ENCODE data around the gene FAM185A.
"Not testable (repeated sequence)": the region's sequence is repeated elsewhere in the genome, so short reads cannot be mapped to it uniquely, and the experiment has no call there.

The FAM185A gene

DNA sequence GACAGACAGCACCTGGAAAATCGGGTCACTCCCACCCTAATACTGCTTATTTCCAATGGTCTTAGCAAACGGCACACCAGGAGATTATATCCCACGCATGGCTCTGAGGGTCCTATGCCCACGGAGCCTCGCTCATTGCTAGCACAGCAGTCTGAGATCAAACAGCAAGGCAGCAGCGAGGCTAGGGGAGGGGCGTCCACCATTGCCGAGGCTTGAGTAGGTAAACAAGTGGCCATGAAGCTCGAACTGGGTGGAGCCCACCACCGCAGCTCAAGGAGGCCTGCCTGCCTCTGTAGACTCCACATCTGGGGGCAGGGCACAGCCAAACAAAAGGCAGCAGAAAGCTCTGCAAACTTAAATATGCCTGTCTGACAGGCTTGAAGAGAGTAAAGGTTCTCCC lies 32.1 kb downstream of the FAM185A start:
- DNase-seq: not testable (repeated sequence)

GRCh38 chr7:102788770-102789169 lies 40.0 kb downstream of the FAM185A start:
- not testable (repeated sequence) for DNase-seq

GRCh38 chr7:102790364-102791100 lies 41.7 kb downstream of the FAM185A start:
- DNase-seq: not testable (repeated sequence)

- not testable (repeated sequence) for DNase-seq
These were observed 42.6 kb downstream of the FAM185A start for GRCh38 chr7:102791367-102791766.

DNA sequence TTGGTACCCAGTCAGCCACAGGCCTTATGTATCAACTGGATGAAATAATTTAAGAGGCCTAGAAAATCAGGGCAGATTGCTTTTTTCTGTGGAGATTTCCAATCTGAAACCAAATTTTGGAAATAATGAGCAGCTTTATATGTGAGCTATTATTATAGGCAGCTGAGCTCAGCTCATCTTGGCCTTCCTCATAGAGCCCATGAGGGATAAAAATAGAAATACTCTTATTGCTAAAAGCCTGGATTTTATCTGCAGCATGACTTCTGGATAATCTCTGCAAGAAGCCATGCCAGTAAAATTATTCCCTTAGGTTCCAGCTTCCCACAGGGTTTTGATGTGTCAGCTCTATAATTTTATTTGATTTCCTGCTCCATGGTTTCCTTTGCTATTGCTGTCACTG lies 43.0 kb downstream of the FAM185A start:
- DNase-seq: not testable (repeated sequence)

DNA sequence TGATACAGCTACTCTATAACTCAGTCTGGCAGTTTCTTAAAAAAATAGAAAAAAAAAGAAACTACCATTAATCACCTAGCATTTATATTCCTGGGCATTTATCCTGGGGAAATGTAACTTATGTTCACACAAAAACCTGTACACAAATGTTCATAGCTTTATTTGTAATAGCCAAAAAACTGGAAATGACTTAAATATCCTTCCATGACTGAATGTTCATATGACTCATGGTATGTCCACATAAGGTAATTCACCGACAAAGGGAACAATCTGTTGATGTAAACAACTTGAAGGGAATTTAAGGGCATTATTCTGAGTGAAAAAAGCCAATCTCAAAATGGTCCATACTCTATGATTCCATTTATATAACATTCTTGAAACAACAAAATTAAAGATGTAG lies 45.8 kb downstream of the FAM185A start:
- DNase-seq: not testable (repeated sequence)

DNA sequence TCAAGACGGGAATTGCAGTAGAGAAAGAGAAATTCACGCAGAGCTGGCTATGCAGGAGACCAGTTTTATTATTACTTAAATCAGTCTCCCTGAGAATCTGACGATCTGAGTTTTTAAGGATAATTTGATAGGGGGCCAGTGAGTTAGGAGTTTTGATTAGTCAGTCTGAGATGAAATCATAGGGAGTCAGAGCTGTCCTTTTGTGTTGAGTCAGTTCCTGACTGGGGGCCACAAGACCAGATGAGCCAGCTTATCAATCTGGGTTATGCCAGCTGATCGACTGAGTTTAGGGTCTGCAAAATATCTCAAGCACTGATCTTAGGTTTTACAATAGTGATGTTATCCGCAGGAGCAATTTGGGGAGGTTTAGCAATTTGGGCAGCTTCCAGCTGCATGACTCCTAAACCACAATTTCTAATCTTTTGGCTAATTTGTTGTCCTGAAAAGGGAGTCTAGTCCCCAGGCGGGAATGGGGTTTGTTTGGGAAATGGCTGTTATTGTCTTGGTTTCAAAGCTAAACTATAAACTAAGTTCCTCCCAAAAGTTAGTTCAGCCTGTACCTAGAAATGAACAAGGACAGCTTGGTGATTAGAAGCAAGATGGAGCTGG lies 47.3 kb downstream of the FAM185A start:
- not testable (repeated sequence) for DNase-seq

DNA sequence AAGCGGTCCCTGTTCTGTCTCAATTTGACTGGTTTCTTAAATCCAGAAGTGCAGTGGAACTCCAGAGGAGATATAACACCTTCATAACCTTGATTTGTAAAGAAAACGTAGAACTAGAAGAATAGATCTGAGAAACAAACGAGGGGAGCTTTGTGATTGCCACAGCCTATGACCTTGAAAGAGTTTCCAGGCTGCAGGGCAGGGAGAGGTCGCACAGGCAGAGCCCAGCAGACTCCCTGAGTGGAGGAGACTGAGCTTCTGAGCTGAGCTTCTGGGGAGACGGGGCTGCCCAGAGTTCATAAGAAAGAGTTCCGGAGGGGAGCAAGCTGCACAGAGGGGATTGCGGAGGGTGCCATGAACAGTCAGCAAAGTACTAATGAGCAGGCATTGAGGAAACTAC lies 57.8 kb downstream of the FAM185A start:
- DNase-seq: no peak

GRCh38 chr7:102810916-102811315 lies 62.1 kb downstream of the FAM185A start:
- no peak for DNase-seq

DNA sequence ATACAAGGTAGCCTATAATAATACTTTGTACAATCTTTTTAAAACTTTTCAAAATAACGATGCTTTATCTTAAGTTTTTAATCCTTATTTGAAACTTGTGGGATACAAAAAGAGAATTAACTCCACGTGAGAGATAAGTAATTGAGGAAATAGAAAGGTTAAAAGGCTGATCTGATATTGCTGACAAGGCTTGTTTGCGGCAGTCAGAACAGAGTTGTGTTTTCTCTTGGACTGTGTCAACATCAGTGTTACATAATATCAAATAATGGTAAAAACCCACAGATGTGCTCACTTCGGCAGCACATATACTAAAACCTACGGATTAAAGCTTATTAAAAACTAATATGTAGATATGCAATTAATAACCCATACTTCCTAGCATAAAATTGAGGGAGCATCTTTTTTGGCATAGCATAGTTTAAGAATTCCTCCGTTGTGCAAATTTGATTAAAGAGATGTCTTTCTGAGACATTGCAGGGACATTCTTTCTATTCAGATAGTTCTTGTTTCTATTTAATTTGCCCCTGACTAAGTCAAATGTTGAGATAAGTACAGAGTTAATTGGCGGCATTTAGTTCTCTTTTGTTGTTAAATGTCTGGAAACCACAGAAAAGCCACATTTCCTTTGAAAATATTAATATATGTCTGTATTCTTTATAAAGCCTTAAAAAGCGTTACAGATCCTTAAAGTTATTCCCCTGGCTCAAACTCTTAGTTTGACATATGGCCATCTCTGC lies 63.3 kb downstream of the FAM185A start:
- no peak for DNase-seq

DNA sequence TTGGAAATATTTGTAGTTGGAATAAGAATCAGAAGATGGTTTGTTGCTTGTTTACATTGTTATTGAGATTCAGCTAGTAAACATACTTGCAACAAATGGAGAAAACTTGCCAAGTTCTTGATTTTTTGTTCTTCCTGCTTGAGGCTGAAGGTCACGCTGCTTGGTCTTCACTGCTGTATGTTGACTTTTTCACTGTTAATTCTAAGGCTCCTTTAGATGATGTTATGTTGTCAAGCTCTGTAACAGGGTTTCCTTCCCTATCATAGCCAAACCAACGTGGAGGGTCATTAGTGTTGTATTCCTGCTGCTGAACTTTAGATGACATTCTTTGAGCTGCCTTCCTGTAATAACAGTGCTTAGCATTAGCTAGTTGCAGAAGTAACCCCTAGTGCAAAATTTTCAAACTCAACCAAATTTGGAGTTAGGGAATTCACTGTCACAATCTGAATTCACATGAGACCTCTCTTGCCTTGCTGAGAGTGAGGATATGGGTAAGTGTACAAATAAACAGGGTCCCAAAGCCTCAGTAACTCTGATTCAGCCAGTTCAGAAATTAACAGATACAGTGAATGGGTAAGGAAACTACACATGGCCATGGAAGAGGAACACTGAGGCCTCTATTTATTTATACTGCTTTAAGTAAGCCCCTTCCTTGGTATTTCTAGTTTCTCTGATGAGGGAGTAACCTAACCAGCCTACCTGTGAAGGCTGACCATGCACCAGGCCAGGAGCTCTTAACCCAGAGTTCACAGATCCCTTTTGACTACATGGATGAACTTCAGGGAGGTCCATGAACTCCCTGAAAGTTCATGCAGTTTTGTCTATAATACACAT lies 64.6 kb downstream of the FAM185A start:
- DNase-seq: no peak

- no peak for DNase-seq
These were observed 65.2 kb downstream of the FAM185A start for GRCh38 chr7:102814025-102814471.

- no peak for DNase-seq
These were observed 69.1 kb downstream of the FAM185A start for GRCh38 chr7:102817616-102818573.

GRCh38 chr7:102819151-102819550 lies 70.4 kb downstream of the FAM185A start:
- no peak for DNase-seq

- DNase-seq: no peak
These were observed 73.4 kb downstream of the FAM185A start for GRCh38 chr7:102821994-102822747.

- no peak for DNase-seq
These were observed 74.8 kb downstream of the FAM185A start for GRCh38 chr7:102823390-102824119.

DNA sequence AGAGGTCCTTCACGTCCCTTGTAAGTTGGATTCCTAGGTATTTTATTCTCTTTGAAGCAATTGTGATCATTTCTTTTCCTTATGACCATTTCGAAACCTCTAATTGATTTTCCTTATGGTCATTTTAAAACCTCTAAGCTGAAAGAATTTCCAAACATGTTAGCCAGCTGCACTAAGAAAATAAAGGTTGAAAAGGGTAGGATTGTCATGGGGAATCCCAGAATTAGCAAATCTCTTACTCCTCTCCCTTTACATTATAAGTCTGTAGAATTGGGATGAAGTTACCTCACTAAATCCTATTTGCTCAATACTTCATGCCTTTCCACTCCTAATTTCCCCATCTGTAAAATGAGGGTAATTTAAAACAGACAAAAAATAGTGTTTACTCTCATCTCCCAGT lies 79.5 kb downstream of the FAM185A start:
- no peak for DNase-seq

GRCh38 chr7:102829075-102829474 lies 80.3 kb downstream of the FAM185A start:
- DNase-seq: no peak

DNA sequence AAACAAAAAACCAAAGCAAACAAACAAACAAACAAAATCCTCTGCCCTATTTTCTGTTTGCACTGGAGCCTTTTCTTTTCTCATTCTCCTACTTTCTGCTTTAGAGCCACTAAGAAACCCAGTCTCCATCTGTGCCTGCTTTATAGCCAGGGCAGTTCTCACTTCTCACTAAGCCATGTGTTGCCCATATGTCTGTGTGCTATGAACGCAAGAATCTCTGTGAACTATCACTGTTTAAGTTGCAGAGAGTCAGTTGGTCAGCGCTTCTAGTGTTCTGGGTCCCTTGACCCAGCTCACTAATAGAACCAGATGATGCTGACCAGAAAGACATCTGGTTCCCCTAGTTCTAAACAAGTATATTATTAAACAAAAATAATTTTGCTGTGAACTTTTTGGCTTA lies 81.4 kb downstream of the FAM185A start:
- DNase-seq: no peak

- no peak for DNase-seq
These were observed 83.9 kb downstream of the FAM185A start for GRCh38 chr7:102832674-102833073.
